GM19372 (cell line): ENCODE measurements around the gene ADARB1.
A peak's percentile ranks its signal among the peaks of the same experiment; 100 is the strongest.
"Not testable (repeated sequence)": the region's sequence is repeated elsewhere in the genome, so short reads cannot be mapped to it uniquely, and the experiment has no call there.

Experiments
- ATAC-seq: cut with Tn5 transposase; IDR thresholded peaks from one replicate; pipeline ENCODE4 v1.9.1; 2021; ENCODE audit warnings: mild to moderate bottlenecking, low read depth, moderate library complexity; ENCODE audit not compliant: unreplicated experiment

The ADARB1 gene

DNA sequence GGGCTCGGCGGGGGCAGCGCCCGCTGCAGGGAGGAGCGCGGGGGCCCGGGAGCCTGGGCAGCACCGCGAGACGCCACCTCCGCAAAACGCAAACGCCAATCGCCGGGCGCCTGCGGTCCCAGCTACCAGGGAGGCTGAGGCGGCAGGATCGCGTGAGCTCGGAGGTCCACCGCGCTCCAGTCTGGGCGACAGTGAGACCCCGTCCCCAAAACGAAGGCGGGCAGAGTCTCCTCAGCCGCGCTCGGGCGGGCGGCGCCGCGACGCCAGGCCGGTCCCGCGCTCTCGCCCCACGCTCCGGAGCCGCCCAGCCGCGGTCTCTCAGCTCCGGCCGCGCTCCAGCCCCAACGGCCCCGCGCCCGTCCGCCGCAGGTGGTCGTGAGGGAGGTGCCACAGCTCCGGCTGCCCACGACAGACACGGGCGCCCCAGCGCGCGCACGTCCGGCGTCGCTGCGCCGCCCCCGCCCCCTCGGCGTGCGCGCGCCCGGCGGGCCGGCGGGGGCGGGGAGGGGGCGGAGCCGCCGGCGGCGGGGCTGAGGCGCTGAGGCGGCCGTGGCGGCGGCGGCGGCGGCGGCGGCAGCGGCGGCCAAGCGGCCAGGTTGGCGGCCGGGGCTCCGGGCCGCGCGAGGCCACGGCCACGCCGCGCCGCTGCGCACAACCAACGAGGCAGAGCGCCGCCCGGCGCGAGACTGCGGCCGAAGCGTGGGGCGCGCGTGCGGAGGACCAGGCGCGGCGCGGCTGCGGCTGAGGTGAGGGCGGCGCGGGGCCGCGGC, at the start of gene ADARB1:
ADARB1 (plus strand) TSS at position 533 of the 770 bp plus-strand sequence. CDS start 97,077 bp downstream, outside the sequence.
- ATAC-seq = peak; percentile 64

- ATAC-seq = no peak
Observed at GRCh38 chr21:45026066-45026745, 48.2 kb upstream of the ADARB1 start.

DNA sequence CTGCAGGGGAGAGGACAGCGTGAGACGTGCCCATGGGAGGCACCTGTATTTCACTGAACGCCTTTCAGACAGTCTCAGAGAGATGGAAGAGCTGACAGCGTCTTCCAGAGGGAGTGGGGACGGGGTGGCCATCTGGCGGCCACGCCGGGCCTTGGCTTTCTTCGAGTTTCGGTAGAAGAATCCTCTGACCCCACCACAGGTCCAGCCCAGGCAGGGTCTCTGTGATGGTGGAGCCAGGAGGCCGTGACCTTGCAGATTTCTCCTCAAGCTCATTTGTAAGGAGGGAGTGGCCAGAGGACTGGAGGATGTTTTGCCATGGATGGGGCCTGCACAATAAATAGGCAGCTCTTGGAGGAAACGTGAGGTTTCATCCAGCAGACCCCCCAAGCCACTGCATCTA, 47.6 kb upstream of the ADARB1 start:
- no peak for ATAC-seq

DNA sequence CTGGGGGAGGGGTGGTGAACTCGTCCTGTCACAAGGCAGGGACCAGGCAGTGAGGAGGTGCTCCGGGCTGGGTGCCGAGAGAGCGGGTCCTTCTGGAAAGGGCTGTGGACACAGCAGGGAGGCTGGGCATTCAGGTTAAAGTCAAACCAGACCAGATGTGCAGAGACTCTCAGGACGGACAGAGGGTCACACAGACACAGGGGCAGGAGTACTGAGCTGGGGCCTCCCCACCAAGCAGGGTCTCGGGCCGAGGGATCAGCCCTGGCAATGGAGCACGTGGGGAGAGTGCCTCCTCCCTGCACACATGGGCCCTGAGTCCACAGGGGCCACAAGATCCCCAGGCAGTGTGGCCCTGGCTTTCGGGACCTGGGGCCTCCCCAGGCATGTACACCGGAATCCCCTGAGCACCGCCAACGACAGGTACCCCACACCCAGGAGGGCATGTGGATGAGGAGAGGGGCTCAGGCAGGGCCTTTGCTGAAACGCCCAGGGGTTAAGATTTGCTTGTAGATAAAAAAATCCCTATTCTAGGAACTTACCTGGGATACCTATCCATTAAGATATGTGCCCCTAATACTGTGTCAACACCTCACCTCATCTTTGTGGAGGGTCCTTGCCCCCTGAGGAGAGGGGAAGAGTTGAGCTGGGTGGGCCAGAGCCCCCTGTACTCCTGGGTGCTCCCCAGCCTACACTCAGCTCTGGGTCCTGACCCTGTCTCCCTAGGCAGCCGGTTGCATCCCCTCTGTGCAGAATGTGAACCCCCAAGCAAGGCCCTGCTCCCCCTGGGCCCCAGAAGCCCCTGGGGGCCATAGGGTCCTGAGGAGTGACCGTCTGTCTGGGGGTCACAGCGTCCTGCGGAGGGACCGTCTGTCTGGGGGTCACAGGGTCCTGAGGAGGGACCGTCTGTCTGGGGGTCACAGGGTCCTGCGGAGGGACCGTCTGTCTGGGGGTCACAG, 46.9 kb upstream of the ADARB1 start:
- no peak for ATAC-seq

DNA sequence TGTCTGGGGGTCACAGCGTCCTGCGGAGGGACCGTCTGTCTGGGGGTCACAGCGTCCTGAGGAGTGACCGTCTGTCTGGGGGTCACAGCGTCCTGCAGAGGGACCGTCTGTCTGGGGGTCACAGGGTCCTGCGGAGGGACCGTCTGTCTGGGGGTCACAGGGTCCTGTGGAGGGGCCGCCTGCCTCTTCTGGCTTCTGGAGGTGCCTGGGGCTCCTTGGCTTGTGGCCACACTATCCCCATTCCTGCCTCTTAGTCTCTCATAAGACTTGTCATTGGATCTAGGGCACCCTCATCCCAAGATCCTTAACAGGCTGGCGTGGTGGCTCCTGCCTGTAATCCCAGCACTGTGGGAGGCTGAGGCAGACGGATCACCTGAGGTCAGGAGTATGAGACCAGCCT, 45.7 kb upstream of the ADARB1 start:
- not testable (repeated sequence) for ATAC-seq

- no peak for ATAC-seq
Observed at GRCh38 chr21:45029298-45029947, 45.0 kb upstream of the ADARB1 start.

GRCh38 chr21:45029948-45030681, 44.3 kb upstream of the ADARB1 start:
- no peak for ATAC-seq

GRCh38 chr21:45030682-45031570, 43.5 kb upstream of the ADARB1 start:
- no peak for ATAC-seq

GRCh38 chr21:45031571-45032191, 42.7 kb upstream of the ADARB1 start:
- ATAC-seq = no peak

GRCh38 chr21:45032332-45032731, 42.0 kb upstream of the ADARB1 start:
- no peak for ATAC-seq

DNA sequence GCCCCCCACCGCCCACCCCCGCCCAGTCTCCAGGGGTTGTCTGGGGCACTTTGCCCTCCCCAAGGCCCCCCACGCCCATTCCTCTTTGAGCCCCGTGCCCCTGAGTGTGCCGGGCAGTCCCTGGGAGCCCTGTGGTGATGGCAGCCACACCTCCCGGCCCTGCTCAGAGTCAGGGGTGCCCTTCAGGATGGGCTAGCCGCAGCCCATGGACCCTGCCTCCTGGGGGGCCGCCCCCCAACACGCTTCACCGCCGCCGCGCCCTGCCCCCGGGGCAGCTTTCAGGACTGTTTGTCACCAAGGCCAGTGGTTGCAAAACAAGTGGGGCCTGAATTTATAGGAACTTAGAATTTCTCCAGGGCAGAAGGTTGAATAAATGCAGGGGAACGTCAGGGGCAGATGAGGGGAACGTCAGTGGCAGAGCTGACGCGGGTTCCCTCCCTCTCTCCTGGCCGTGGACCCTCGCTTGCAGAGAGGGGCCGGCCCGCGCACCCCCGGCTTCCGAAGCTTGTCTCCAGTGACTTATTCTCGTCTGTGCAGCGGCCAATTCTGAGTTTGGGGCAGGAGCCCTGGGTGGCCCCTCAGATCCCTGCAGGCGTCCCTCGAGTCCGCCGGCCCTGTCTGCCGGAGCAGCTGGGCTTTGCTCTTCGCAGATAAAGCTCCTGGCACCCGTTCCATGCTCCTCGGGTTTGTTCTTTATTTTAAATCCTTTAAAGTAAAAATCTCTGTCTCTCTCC, 41.2 kb upstream of the ADARB1 start:
- no peak for ATAC-seq

DNA sequence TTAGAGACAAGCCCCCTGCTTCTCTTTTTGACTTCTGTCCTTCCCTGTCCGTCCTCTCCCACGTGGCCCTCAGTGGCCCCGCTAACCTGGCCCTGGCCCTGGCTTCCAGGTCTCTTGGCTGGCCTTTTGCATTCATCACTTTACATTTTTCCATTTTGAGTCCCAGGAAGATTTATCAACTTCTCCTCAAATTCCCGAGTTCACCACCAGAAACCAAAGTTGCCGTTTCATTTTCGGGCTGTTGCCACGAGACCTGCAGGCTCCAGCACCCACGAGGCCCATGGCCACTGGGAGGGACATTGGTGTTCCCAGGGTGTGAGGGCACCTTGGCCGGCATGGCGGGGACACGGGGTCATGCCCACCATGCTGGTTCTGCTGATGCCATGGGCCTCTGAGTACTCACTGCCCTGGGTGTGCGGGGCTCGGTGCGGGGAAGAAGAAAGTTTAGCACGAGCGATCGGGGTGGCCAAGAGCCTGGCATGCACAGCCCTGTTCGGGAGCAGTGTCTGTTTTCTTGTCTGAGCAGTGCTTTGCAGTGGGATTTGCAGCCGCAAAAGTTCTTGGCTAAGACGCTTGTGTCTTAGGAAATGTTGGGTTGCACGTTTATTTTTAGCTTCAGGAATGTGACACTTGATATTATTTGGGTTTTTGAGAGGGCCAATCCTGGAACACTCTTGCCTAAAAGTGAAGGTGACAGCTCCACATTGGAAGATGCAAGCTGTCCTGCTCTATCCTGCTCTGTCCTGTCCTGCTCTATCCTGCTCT, 40.4 kb upstream of the ADARB1 start:
- ATAC-seq = no peak

GRCh38 chr21:45034556-45035476, 39.6 kb upstream of the ADARB1 start:
- no peak for ATAC-seq

- ATAC-seq = no peak
Observed at GRCh38 chr21:45035477-45035848, 38.9 kb upstream of the ADARB1 start.

- ATAC-seq = no peak
Observed at GRCh38 chr21:45036630-45037029, 37.8 kb upstream of the ADARB1 start.

- no peak for ATAC-seq
Observed at GRCh38 chr21:45037986-45038385, 36.4 kb upstream of the ADARB1 start.
